K562 (cell line): ENCODE measurements around the gene S100A2. TPM values are rescaled to one million over a fixed set of nuclear protein-coding genes. Genes with fewer than 3 reads are reported as not detected.

Source experiments
- CBFA2T3 ChIP-seq: fragments of 450-650 bp; IDR thresholded peaks from 2 replicates; pipeline ENCODE4 v1.6.1; 2017
- CREM ChIP-seq: IDR thresholded peaks from 2 replicates; pipeline ENCODE4 v1.6.1; 2014; ENCODE audit warnings: antibody characterized with exemption, low read depth
- HBP1 ChIP-seq: fragments of 450-650 bp; formaldehyde crosslinking; IDR thresholded peaks from 2 replicates; pipeline ENCODE4 v1.4.0; 2022; ENCODE audit warnings: missing genetic modification characterization
- LCOR ChIP-seq: sonication (generic); formaldehyde crosslinking; IDR thresholded peaks from 2 replicates; pipeline ENCODE4 v1.8.0; 2022; ENCODE audit warnings: mild to moderate bottlenecking, missing genetic modification reagents
- MAFK ChIP-seq: IDR thresholded peaks from 2 replicates; pipeline ENCODE4 v1.6.1; 2011; ENCODE audit warnings: low read length, improper control_type of control experiment
- MYNN ChIP-seq, 2 experiments: sonication (generic); formaldehyde crosslinking in 1 of 2; IDR thresholded peaks; 2 replicates each; pipeline versions ENCODE4 v1.5.0 to v1.6.1; 2016 to 2020; ENCODE audit warnings: antibody characterized with exemption in 1 of 2, missing genetic modification reagents in 1 of 2
- NR0B1 ChIP-seq: fragments of 450-650 bp; IDR thresholded peaks from one replicate; pipeline ENCODE4 v1.6.1; 2018; ENCODE audit warnings: mild to moderate bottlenecking, moderate library complexity; ENCODE audit not compliant: partially characterized antibody
- PKNOX1 ChIP-seq: fragments of 450-650 bp; IDR thresholded peaks from 2 replicates; pipeline ENCODE4 v1.6.1; 2016
- RBBP5 ChIP-seq: fragments of 200-600 bp; sonication (generic); IDR thresholded peaks from 2 replicates; pipeline ENCODE4 v1.6.1; 2012; ENCODE audit warnings: borderline replicate concordance, mild to moderate bottlenecking, low read length, control low read depth, inconsistent platforms; ENCODE audit not compliant: insufficient read depth, poor library complexity, severe bottlenecking
- RBFOX2 ChIP-seq: fragments of 200-400 bp; formaldehyde crosslinking; IDR thresholded peaks from 2 replicates; pipeline ENCODE4 v1.6.1; 2017; ENCODE audit warnings: low read depth, mild to moderate bottlenecking, low read length, moderate library complexity
- TFAP4 ChIP-seq: sonication (generic); formaldehyde crosslinking; IDR thresholded peaks from 2 replicates; pipeline ENCODE4 v1.8.0; 2022; ENCODE audit warnings: missing genetic modification reagents, mild to moderate bottlenecking, moderate library complexity, borderline replicate concordance
- ZNF3 ChIP-seq: fragments of 250-450 bp; sonication (Bioruptor Pico); IDR thresholded peaks from 2 replicates; pipeline ENCODE4 v1.5.0; 2021; ENCODE audit warnings: mild to moderate bottlenecking, moderate library complexity
- polyA plus RNA-seq, 8 experiments: library from polyadenylated mRNA; depleted of rRNA in 4 of 8; stranded (reverse) in 5 of 8; unstranded in 3 of 8; fragments of >200 nt; fragmentation: Nextera tagmentation in 2 of 8; fragmentation: Illumina TruSeq in 1 of 8; extraction: Ambion mirVana in 2 of 8; extraction: Trizol in 1 of 8; gene quantifications; 2 replicates each; pipeline versions ENCODE4 v1.2.1 to v1.2.3, GENCODE V29; 2011 to 2014; ENCODE audit warnings: inconsistent platforms in 1 of 8, missing spikeins in 1 of 8
- total RNA-seq, 7 experiments: library from RNA; depleted of rRNA in 6 of 7; stranded (reverse); fragments of >200 nt in 6 of 7; fragmentation: Illumina TruSeq in 2 of 7; extraction: Trizol in 2 of 7; gene quantifications; 2 replicates each; pipeline versions ENCODE4 v1.2.1 to v1.2.3, GENCODE V29; 2011 to 2021; ENCODE audit warnings: low replicate concordance in 1 of 7
- TF ChIP-seq, protein P1 (sequence below): fragments of 250-450 bp; sonication (Bioruptor Pico); IDR thresholded peaks from 2 replicates; pipeline ENCODE4 v1.4.0; 2020; ENCODE audit warnings: borderline replicate concordance
- TF ChIP-seq, protein P2 (sequence below), 2 experiments: fragments of 450-650 bp; IDR thresholded peaks; 2 replicates each; pipeline ENCODE4 v1.6.1; 2018; ENCODE audit warnings: mild to moderate bottlenecking in 2 of 2, low read depth in 1 of 2; ENCODE audit not compliant: partially characterized antibody in 2 of 2

The S100A2 gene
- total and polyA plus RNA-seq, 9 of the 15 experiments (the other 6 are each of a cell fraction or from before 2014, with no cell fraction given), result 0.28 to 0.65 (median 0.44) TPM; not detected in 4

GRCh38 chr1:153568367-153569099 lies 2.9 kb upstream of the S100A2 start (continued):
- no peak for TF ChIP-seq MYNN (IDR thresholded peaks at IDR 0.05)
- no peak for TF ChIP-seq MYNN (CRISPR knock-in tag; IDR thresholded peaks at IDR 0.05)
- TF ChIP-seq, protein P1, sequence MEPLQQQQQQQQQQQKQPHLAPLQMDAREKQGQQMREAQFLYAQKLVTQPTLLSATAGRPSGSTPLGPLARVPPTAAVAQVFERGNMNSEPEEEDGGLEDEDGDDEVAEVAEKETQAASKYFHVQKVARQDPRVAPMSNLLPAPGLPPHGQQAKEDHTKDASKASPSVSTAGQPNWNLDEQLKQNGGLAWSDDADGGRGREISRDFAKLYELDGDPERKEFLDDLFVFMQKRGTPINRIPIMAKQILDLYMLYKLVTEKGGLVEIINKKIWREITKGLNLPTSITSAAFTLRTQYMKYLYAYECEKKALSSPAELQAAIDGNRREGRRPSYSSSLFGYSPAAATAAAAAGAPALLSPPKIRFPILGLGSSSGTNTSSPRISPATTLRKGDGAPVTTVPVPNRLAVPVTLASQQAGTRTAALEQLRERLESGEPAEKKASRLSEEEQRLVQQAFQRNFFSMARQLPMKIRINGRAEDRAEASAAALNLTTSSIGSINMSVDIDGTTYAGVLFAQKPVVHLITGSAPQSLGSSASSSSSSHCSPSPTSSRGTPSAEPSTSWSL (CRISPR knock-in tag), result no peak
- TF ChIP-seq HBP1, result peak; percentile 57; the same call in 1 of the 2 replicates
- TF ChIP-seq, protein P2, sequence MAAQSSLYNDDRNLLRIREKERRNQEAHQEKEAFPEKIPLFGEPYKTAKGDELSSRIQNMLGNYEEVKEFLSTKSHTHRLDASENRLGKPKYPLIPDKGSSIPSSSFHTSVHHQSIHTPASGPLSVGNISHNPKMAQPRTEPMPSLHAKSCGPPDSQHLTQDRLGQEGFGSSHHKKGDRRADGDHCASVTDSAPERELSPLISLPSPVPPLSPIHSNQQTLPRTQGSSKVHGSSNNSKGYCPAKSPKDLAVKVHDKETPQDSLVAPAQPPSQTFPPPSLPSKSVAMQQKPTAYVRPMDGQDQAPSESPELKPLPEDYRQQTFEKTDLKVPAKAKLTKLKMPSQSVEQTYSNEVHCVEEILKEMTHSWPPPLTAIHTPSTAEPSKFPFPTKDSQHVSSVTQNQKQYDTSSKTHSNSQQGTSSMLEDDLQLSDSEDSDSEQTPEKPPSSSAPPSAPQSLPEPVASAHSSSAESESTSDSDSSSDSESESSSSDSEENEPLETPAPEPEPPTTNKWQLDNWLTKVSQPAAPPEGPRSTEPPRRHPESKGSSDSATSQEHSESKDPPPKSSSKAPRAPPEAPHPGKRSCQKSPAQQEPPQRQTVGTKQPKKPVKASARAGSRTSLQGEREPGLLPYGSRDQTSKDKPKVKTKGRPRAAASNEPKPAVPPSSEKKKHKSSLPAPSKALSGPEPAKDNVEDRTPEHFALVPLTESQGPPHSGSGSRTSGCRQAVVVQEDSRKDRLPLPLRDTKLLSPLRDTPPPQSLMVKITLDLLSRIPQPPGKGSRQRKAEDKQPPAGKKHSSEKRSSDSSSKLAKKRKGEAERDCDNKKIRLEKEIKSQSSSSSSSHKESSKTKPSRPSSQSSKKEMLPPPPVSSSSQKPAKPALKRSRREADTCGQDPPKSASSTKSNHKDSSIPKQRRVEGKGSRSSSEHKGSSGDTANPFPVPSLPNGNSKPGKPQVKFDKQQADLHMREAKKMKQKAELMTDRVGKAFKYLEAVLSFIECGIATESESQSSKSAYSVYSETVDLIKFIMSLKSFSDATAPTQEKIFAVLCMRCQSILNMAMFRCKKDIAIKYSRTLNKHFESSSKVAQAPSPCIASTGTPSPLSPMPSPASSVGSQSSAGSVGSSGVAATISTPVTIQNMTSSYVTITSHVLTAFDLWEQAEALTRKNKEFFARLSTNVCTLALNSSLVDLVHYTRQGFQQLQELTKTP (IDR thresholded peaks at IDR 0.05; ENCODE audit: low read depth in 1 of 2, partially characterized antibody in 2 of 2), result no peak
- no peak for TF ChIP-seq RBBP5
- peak; percentile 67; the same call in 1 of the 2 replicates for TF ChIP-seq LCOR (CRISPR knock-in tag)
- peak; percentile 34 for TF ChIP-seq CBFA2T3
- peak; percentile 97 for TF ChIP-seq TFAP4 (CRISPR knock-in tag)
- TF ChIP-seq CREM, result peak; percentile 94
- peak; percentile 57 for TF ChIP-seq RBFOX2
- TF ChIP-seq PKNOX1, result peak; percentile 63
- TF ChIP-seq ZNF3 (CRISPR knock-in tag), result no peak
- TF ChIP-seq MAFK, result peak; percentile 44; the same call in 1 of the 2 replicates
- TF ChIP-seq NR0B1, result no peak
